WTC11 (cell line): ENCODE results near the gene FLT1. TPM values are rescaled to one million over a fixed set of nuclear protein-coding genes. Genes with fewer than 3 reads are reported as not detected.

Source experiments
- ATAC-seq: fragments of 200-7000 bp; cut with Tn5 transposase; 2 replicates; pipeline ENCODE4 v1.10.0; 2021; ENCODE audit warnings: mild to moderate bottlenecking, moderate library complexity
- CTCF ChIA-PET: fragments of 300-600 bp; sonication (Branson Sonifier 250); formaldehyde crosslinking; loops from one replicate; lab custom pipeline; 2021; ENCODE audit warnings: antibody characterized with exemption; lab: Charles Lee
- POLR2A ChIA-PET: fragments of 350-600 bp; sonication (Branson Sonifier 250); formaldehyde crosslinking; loops from one replicate; lab custom pipeline; 2021; ENCODE audit warnings: antibody characterized with exemption; lab: Charles Lee
- DNase-seq: peaks from one replicate; pipeline ENCODE4 v3.0.0; 2021; ENCODE audit warnings: low spot score
- H3K27ac Mint-ChIP-seq: 2 replicates; pipeline ENCODE4 v1.8.0; 2021; ENCODE audit warnings: mixed read lengths
- H3K27me3 Mint-ChIP-seq: 2 replicates; pipeline ENCODE4 v1.8.0; 2021; ENCODE audit warnings: low read depth, mild to moderate bottlenecking, moderate library complexity, mixed read lengths
- H3K36me3 Mint-ChIP-seq: 2 replicates; pipeline ENCODE4 v1.8.0; 2021; ENCODE audit warnings: mixed read lengths
- H3K4me1 Mint-ChIP-seq: 2 replicates; pipeline ENCODE4 v1.8.0; 2022; ENCODE audit warnings: mixed read lengths
- H3K4me3 Mint-ChIP-seq: 2 replicates; pipeline ENCODE4 v1.8.0; 2021; ENCODE audit warnings: mild to moderate bottlenecking, moderate library complexity, mixed read lengths
- H3K9me3 Mint-ChIP-seq: 2 replicates; pipeline ENCODE4 v1.8.0; 2021; ENCODE audit warnings: mixed read lengths
- AFF4 ChIP-seq: sonication (generic); formaldehyde crosslinking; IDR thresholded peaks from 2 replicates; pipeline ENCODE4 v1.8.1; 2023; ENCODE audit warnings: mild to moderate bottlenecking, missing genetic modification reagents, borderline replicate concordance
- AR ChIP-seq: fragments of 250-450 bp; sonication (Bioruptor Pico); IDR thresholded peaks from 2 replicates; pipeline ENCODE4 v1.9.0; 2021; ENCODE audit warnings: mild to moderate bottlenecking
- ATF1 ChIP-seq: sonication (generic); formaldehyde crosslinking; IDR thresholded peaks from 2 replicates; pipeline ENCODE4 v1.8.1; 2023; ENCODE audit warnings: mild to moderate bottlenecking, moderate library complexity, missing genetic modification reagents
- ATF3 ChIP-seq: sonication (generic); formaldehyde crosslinking; conservative IDR thresholded peaks from 2 replicates; pipeline ENCODE4 v1.8.1; 2022; ENCODE audit warnings: mild to moderate bottlenecking, missing genetic modification reagents
- ATF6 ChIP-seq: sonication (generic); formaldehyde crosslinking; IDR thresholded peaks from 2 replicates; pipeline ENCODE4 v1.8.1; 2023; ENCODE audit warnings: mild to moderate bottlenecking, missing genetic modification reagents
- ESRRA ChIP-seq: sonication (generic); formaldehyde crosslinking; IDR thresholded peaks from 2 replicates; pipeline ENCODE4 v1.8.1; 2022; ENCODE audit warnings: mild to moderate bottlenecking, missing genetic modification reagents, borderline replicate concordance
- ETV6 ChIP-seq: sonication (generic); formaldehyde crosslinking; IDR thresholded peaks from 2 replicates; pipeline ENCODE4 v1.8.1; 2022; ENCODE audit warnings: mild to moderate bottlenecking, missing genetic modification reagents
- FOXJ3 ChIP-seq: sonication (generic); formaldehyde crosslinking; IDR thresholded peaks from 2 replicates; pipeline ENCODE4 v1.9.0; 2021; ENCODE audit warnings: missing genetic modification reagents, mild to moderate bottlenecking, borderline replicate concordance
- FOXK1 ChIP-seq: sonication (generic); formaldehyde crosslinking; IDR thresholded peaks from 2 replicates; pipeline ENCODE4 v1.8.0; 2022; ENCODE audit warnings: mild to moderate bottlenecking, moderate library complexity, missing genetic modification reagents
- FOXP1 ChIP-seq: sonication (generic); formaldehyde crosslinking; IDR thresholded peaks from 2 replicates; pipeline ENCODE4 v1.8.0; 2022; ENCODE audit warnings: missing genetic modification reagents, mild to moderate bottlenecking, moderate library complexity, borderline replicate concordance
- IRF2 ChIP-seq: sonication (generic); formaldehyde crosslinking; IDR thresholded peaks from 2 replicates; pipeline ENCODE4 v1.8.0; 2022; ENCODE audit warnings: low read depth, missing genetic modification reagents, borderline replicate concordance
- MYBL2 ChIP-seq: sonication (generic); formaldehyde crosslinking; IDR thresholded peaks from 2 replicates; pipeline ENCODE4 v1.8.1; 2023; ENCODE audit warnings: mild to moderate bottlenecking, moderate library complexity, missing genetic modification reagents
- OVOL2 ChIP-seq: fragments of 250-450 bp; sonication (Bioruptor Pico); IDR thresholded peaks from 2 replicates; pipeline ENCODE4 v1.9.0; 2021; ENCODE audit warnings: mild to moderate bottlenecking, borderline replicate concordance
- PREB ChIP-seq: sonication (generic); formaldehyde crosslinking; IDR thresholded peaks from 2 replicates; pipeline ENCODE4 v1.8.1; 2022; ENCODE audit warnings: mild to moderate bottlenecking, missing genetic modification reagents, moderate library complexity, borderline replicate concordance
- RORB ChIP-seq: fragments of 250-450 bp; sonication (Bioruptor Pico); IDR thresholded peaks from 2 replicates; pipeline ENCODE4 v1.9.0; 2021; ENCODE audit warnings: mild to moderate bottlenecking
- SMAD3 ChIP-seq: sonication (generic); formaldehyde crosslinking; IDR thresholded peaks from 2 replicates; pipeline ENCODE4 v1.8.0; 2022; ENCODE audit warnings: missing genetic modification reagents, mild to moderate bottlenecking, borderline replicate concordance
- SP1 ChIP-seq: sonication (generic); formaldehyde crosslinking; conservative IDR thresholded peaks from 2 replicates; pipeline ENCODE4 v1.8.1; 2022; ENCODE audit warnings: missing genetic modification reagents
- TEAD4 ChIP-seq: sonication (generic); formaldehyde crosslinking; IDR thresholded peaks from 2 replicates; pipeline ENCODE4 v1.8.0; 2022; ENCODE audit warnings: mild to moderate bottlenecking, missing genetic modification reagents
- ZMAT4 ChIP-seq: fragments of 250-450 bp; sonication (Bioruptor Pico); IDR thresholded peaks from 2 replicates; pipeline ENCODE4 v1.9.0; 2021; ENCODE audit warnings: mild to moderate bottlenecking
- ZSCAN18 ChIP-seq: fragments of 250-450 bp; sonication (Bioruptor Pico); IDR thresholded peaks from 2 replicates; pipeline ENCODE4 v2.1.2; 2022; ENCODE audit warnings: mild to moderate bottlenecking, moderate library complexity
- total RNA-seq: library from RNA; stranded (reverse); gene quantifications from 3 replicates; pipeline ENCODE4 v1.2.3, GENCODE V29; 2021

FLT1 gene
- total RNA-seq, 1 experiment from 2014 or later: 66.3 TPM

- DNase-seq (no peak), ATAC-seq (no peak)
- H3K9me3 Mint-ChIP-seq: peaks cover 11% of the 10 kb centered on the region
- H3K4me1 Mint-ChIP-seq: peaks cover 67% of the 10 kb centered on the region
- TF ChIP-seq ZSCAN18 (CRISPR knock-in tag) (no peak), ESRRA (no peak), RORB (CRISPR knock-in tag) (no peak), FOXK1 (CRISPR knock-in tag) (no peak), TEAD4 (CRISPR knock-in tag) (no peak), FOXP1 (CRISPR knock-in tag) (no peak)
- no peaks in the 10 kb centered on the region for H3K27me3 Mint-ChIP-seq
- CTCF ChIA-PET: no interaction called here
- POLR2A ChIA-PET: no interaction called here
- peaks cover 21% of the 10 kb centered on the region for H3K36me3 Mint-ChIP-seq
- no peak overlapping the region for H3K27ac Mint-ChIP-seq
- H3K4me3 Mint-ChIP-seq: no peak overlapping the region
These were observed 20.3 kb downstream of the FLT1 start for GRCh38 chr13:28474491-28475134.

GRCh38 chr13:28473044-28473443 is 21.9 kb downstream of the FLT1 start:
- ATAC-seq: no peak
- TF ChIP-seq SP1 (CRISPR knock-in tag): no peak
- no peak for TF ChIP-seq OVOL2
- TF ChIP-seq ATF6 (CRISPR knock-in tag): no peak
- TF ChIP-seq IRF2 (CRISPR knock-in tag): no peak
- TF ChIP-seq SMAD3: no peak
- TF ChIP-seq FOXJ3 (CRISPR knock-in tag): no peak
- TF ChIP-seq ESRRA: no peak
- no peak for TF ChIP-seq ETV6 (CRISPR knock-in tag)
- no peak for TF ChIP-seq TEAD4 (CRISPR knock-in tag)
- TF ChIP-seq FOXP1 (CRISPR knock-in tag): no peak
- no peak for TF ChIP-seq PREB (CRISPR knock-in tag)
- TF ChIP-seq, all 79 proteins: peak for 0
- no peaks in the 10 kb centered on the region for H3K27me3 Mint-ChIP-seq
- H3K4me1 Mint-ChIP-seq: peaks cover 69% of the 10 kb centered on the region
- peak overlapping the region; percentile 22 for H3K27ac Mint-ChIP-seq
- no peak overlapping the region for H3K4me3 Mint-ChIP-seq
- POLR2A ChIA-PET: no interaction called here
- H3K9me3 Mint-ChIP-seq: peaks cover 11% of the 10 kb centered on the region
- no peak for DNase-seq
- peaks cover 22% of the 10 kb centered on the region for H3K36me3 Mint-ChIP-seq
- CTCF ChIA-PET: no interaction called here

GRCh38 chr13:28471421-28471820 is 23.5 kb downstream of the FLT1 start:
- Mint-ChIP-seq H3K36me3 (peaks cover 32% of the 10 kb centered on the region), H3K27ac (0 out of 2 replicates have a peak overlapping the region, but pooled peaks have one; percentile 34), H3K27me3 (no peaks in the 10 kb centered on the region), H3K4me3 (no peak overlapping the region), H3K9me3 (peaks cover 11% of the 10 kb centered on the region), H3K4me1 (peaks cover 63% of the 10 kb centered on the region)
- ATAC-seq (no peak), DNase-seq (no peak)
- ChIA-PET CTCF (no interaction called here), POLR2A (no interaction called here)
- TF ChIP-seq ATF3 (CRISPR knock-in tag) (no peak), AFF4 (no peak), SP1 (CRISPR knock-in tag) (no peak), AR (CRISPR knock-in tag) (no peak), MYBL2 (no peak), ZMAT4 (no peak), ATF1 (CRISPR knock-in tag) (no peak)
